SK-N-SH (cell line): Measurements from ENCODE around the gene SCARB1. TPM values are rescaled to one million over a fixed set of nuclear protein-coding genes. Genes with fewer than 3 reads are reported as not detected.

Source experiments
- CTCF ChIA-PET: fragments of 300-600, 350-600 bp; formaldehyde crosslinking; extraction: SDS; loops from one replicate; lab custom pipeline; 2021; lab: Yijun Ruan, JAX
- POLR2A ChIA-PET: fragments of 350-600 bp; sonication (Branson Sonifier 250); formaldehyde crosslinking; extraction: SDS; loops from one replicate; lab custom pipeline; 2020; ENCODE audit warnings: antibody characterized with exemption, inconsistent platforms; lab: Yijun Ruan, JAX
- DNase-seq: peaks from one replicate; pipeline ENCODE4 v3.0.0; 2012
- H2AFZ ChIP-seq: fragments of 200-600 bp; sonication (generic); 2 replicates; pipeline ENCODE4 v1.8.1; 2016; ENCODE audit warnings: antibody characterized with exemption, mild to moderate bottlenecking, low read depth
- H3F3A ChIP-seq: fragments of 200-600 bp; sonication (generic); replicated peaks from 2 replicates; pipeline ENCODE3; 2016; ENCODE audit warnings: antibody characterized with exemption, mild to moderate bottlenecking; ENCODE audit not compliant: insufficient read depth
- H3K27ac ChIP-seq, 2 experiments: fragments of 200-500 bp in 1 of 2; fragments of 200-600 bp in 1 of 2; sonication (Bioruptor generic) in 1 of 2; sonication (generic), shearing (Covaris generic) in 1 of 2; 2 replicates each; pipeline versions ENCODE4 v1.5.1 to v1.6.1; 2014 to 2016; ENCODE audit warnings: low read depth in 2 of 2, inconsistent platforms in 1 of 2, low read length in 1 of 2, mild to moderate bottlenecking in 1 of 2, mixed read lengths in 1 of 2
- H3K27me3 ChIP-seq: fragments of 200-600 bp; sonication (generic), shearing (Covaris generic); 2 replicates; pipeline ENCODE4 v1.6.1; 2016; ENCODE audit warnings: mixed run types; ENCODE audit not compliant: insufficient read depth
- H3K36me3 ChIP-seq, 2 experiments: fragments of 200-500 bp in 1 of 2; fragments of 200-600 bp in 1 of 2; sonication (Bioruptor generic) in 1 of 2; sonication (generic) in 1 of 2; replicated peaks in 1 of 2; 2 replicates each; pipeline versions ENCODE3 to v1.5.1; 2014 to 2016; ENCODE audit warnings: low read length in 1 of 2, mild to moderate bottlenecking in 1 of 2; ENCODE audit not compliant: insufficient read depth in 2 of 2, control insufficient read depth in 1 of 2
- H3K4me1 ChIP-seq, 2 experiments: fragments of 200-500 bp in 1 of 2; fragments of 200-600 bp in 1 of 2; sonication (Bioruptor generic) in 1 of 2; sonication (generic), shearing (Covaris generic) in 1 of 2; 2 replicates each; pipeline versions ENCODE4 v1.5.1 to v1.6.1; 2014 to 2016; ENCODE audit warnings: low read depth in 1 of 2, low read length in 1 of 2, mixed run types in 1 of 2; ENCODE audit not compliant: insufficient read depth in 2 of 2, control insufficient read depth in 1 of 2
- H3K4me2 ChIP-seq: fragments of 200-600 bp; sonication (generic), shearing (Covaris generic); 2 replicates; pipeline ENCODE4 v1.6.1; 2017; ENCODE audit warnings: mixed run types
- H3K4me3 ChIP-seq, 2 experiments: fragments of 200-500 bp in 1 of 2; fragments of 200-600 bp in 1 of 2; sonication (Bioruptor generic) in 1 of 2; sonication (generic), shearing (Covaris generic) in 1 of 2; 2 replicates each; pipeline versions ENCODE4 v1.5.1 to v1.8.1; 2014 to 2016; ENCODE audit warnings: low read depth in 2 of 2, inconsistent platforms in 1 of 2, low read length in 1 of 2, mild to moderate bottlenecking in 1 of 2, mixed read lengths in 1 of 2, moderate library complexity in 1 of 2
- H3K79me2 ChIP-seq: fragments of 200-600 bp; sonication (generic); 2 replicates; pipeline ENCODE4 v1.8.1; 2017; ENCODE audit warnings: mild to moderate bottlenecking; ENCODE audit not compliant: insufficient read depth
- H3K9ac ChIP-seq: fragments of 200-600 bp; sonication (generic); 2 replicates; pipeline ENCODE4 v1.6.1; 2017; ENCODE audit warnings: mixed run types
- H3K9me2 ChIP-seq: fragments of 200-600 bp; sonication (generic); 2 replicates; pipeline ENCODE4 v1.6.1; 2017; ENCODE audit warnings: mixed run types
- H3K9me3 ChIP-seq: fragments of 200-600 bp; sonication (generic); 2 replicates; pipeline ENCODE4 v1.6.1; 2017; ENCODE audit warnings: mixed run types, mild to moderate bottlenecking, moderate library complexity
- H4K20me1 ChIP-seq: fragments of 200-600 bp; sonication (generic); 2 replicates; pipeline ENCODE4 v1.6.1; 2017; ENCODE audit warnings: mild to moderate bottlenecking, mixed run types; ENCODE audit not compliant: insufficient read depth
- CHD2 ChIP-seq: fragments of 150-350 bp; IDR thresholded peaks from 2 replicates; pipeline ENCODE4 v1.6.1; 2018; ENCODE audit warnings: low read length; ENCODE audit not compliant: partially characterized antibody
- ELF1 ChIP-seq: IDR thresholded peaks from 2 replicates; pipeline ENCODE4 v1.4.0; 2012
- EP300 ChIP-seq, 2 experiments: IDR thresholded peaks; 2 replicates each; pipeline versions ENCODE4 v1.4.0 to v1.6.1; 2012; ENCODE audit warnings: borderline replicate concordance in 1 of 2, low read depth in 1 of 2, low read length in 1 of 2
- EZH2phosphoT487 ChIP-seq: fragments of 200-600 bp; sonication (generic); IDR thresholded peaks from 2 replicates; pipeline ENCODE4 v1.6.1; 2017; ENCODE audit warnings: low read depth, mixed run types, mild to moderate bottlenecking, antibody characterized with exemption, moderate library complexity, borderline replicate concordance
- FOXJ3 ChIP-seq: sonication (generic); formaldehyde crosslinking; IDR thresholded peaks from 2 replicates; pipeline ENCODE4 v1.5.1; 2020; ENCODE audit warnings: mild to moderate bottlenecking, missing genetic modification reagents
- GATA2 ChIP-seq: sonication (generic); formaldehyde crosslinking; IDR thresholded peaks from 2 replicates; pipeline ENCODE4 v1.5.0; 2020; ENCODE audit warnings: mild to moderate bottlenecking, missing genetic modification reagents
- IRF3 ChIP-seq: fragments of 150-350 bp; IDR thresholded peaks from 2 replicates; pipeline ENCODE4 v1.6.1; 2016; ENCODE audit warnings: mild to moderate bottlenecking, low read depth, low read length
- MAX ChIP-seq: IDR thresholded peaks from 2 replicates; pipeline ENCODE4 v1.4.0; 2012; ENCODE audit warnings: low read depth
- MEF2A ChIP-seq: IDR thresholded peaks from 2 replicates; pipeline ENCODE4 v1.4.0; 2012; ENCODE audit warnings: low read depth, borderline replicate concordance
- MXI1 ChIP-seq: IDR thresholded peaks from 2 replicates; pipeline ENCODE4 v1.6.1; 2012; ENCODE audit warnings: mild to moderate bottlenecking, low read depth, low read length, improper control_type of control experiment
- NRF1 ChIP-seq: IDR thresholded peaks from 2 replicates; pipeline ENCODE4 v1.6.1; 2012; ENCODE audit warnings: low read depth, mild to moderate bottlenecking, low read length
- PBX3 ChIP-seq: IDR thresholded peaks from 2 replicates; pipeline ENCODE4; 2012
- POLR2AphosphoS5 ChIP-seq: IDR thresholded peaks from 2 replicates; pipeline ENCODE4 v1.6.1; 2012; ENCODE audit warnings: low read depth, low read length
- RCOR1 ChIP-seq: fragments of 150-350 bp; IDR thresholded peaks from 2 replicates; pipeline ENCODE4 v1.6.1; 2017; ENCODE audit warnings: antibody characterized with exemption, low read length
- RXRA ChIP-seq: IDR thresholded peaks from 2 replicates; pipeline ENCODE4 v1.4.0; 2012; ENCODE audit warnings: low read depth, mild to moderate bottlenecking, borderline replicate concordance
- TAF1 ChIP-seq: IDR thresholded peaks from 2 replicates; pipeline ENCODE4 v1.6.1; 2012; ENCODE audit warnings: low read depth, mild to moderate bottlenecking, low read length, moderate library complexity, borderline replicate concordance
- USF1 ChIP-seq: IDR thresholded peaks from 2 replicates; pipeline ENCODE4 v1.4.0; 2012; ENCODE audit warnings: low read depth, borderline replicate concordance
- USF2 ChIP-seq: fragments of 150-350 bp; IDR thresholded peaks from 2 replicates; pipeline ENCODE4 v1.6.1; 2017; ENCODE audit warnings: antibody characterized with exemption, low read length, low read depth, borderline replicate concordance
- ZBTB33 ChIP-seq: IDR thresholded peaks from 2 replicates; pipeline ENCODE4 v1.4.0; 2012; ENCODE audit warnings: low read depth, borderline replicate concordance
- WGBS: methylation state at CpG from one replicate; pipeline ENCODE4 v1.1.6; 2017; ENCODE audit warnings: low lambda C conversion rate; 5-methylcytosine and 5-hydroxymethylcytosine counted together
- polyA plus RNA-seq, 3 experiments: library from polyadenylated mRNA; depleted of rRNA; stranded (reverse); fragments of >200 nt; gene quantifications; 2 replicates each; pipeline ENCODE4 v1.2.3, GENCODE V29; 2012

The SCARB1 gene
- polyA plus RNA-seq, 1 of the 3 experiments (the other 2 are of a cell fraction): 33.0 TPM

- TF ChIP-seq RXRA (no peak), ELF1 (no peak)
- TF ChIP-seq, all 33 proteins: peak for 0
These were observed 106.3 kb downstream of the SCARB1 start (continued) for GRCh38 chr12:124757329-124757728.

GRCh38 chr12:124756760-124757159 is 106.9 kb downstream of the SCARB1 start:
- no peak overlapping the region for H3K4me3 ChIP-seq
- no peaks in the 10 kb centered on the region for H3F3A ChIP-seq
- no peak overlapping the region for H3K4me2 ChIP-seq
- no peaks in the 10 kb centered on the region for H4K20me1 ChIP-seq
- no peaks in the 10 kb centered on the region for H3K36me3 ChIP-seq
- H2AFZ ChIP-seq: no peak overlapping the region
- H3K79me2 ChIP-seq: no peaks in the 10 kb centered on the region
- no peak for DNase-seq
- H3K4me1 ChIP-seq: peaks cover 0 to 30% of the 10 kb centered on the region in 2 experiments; a peak in 1 of 4 replicates
- ChIA-PET POLR2A (no interaction called here), CTCF (interaction anchor here (1.4 to 4.0 kb wide), 4 partner anchors 10 to 725 kb away, joined by 3 to 23 read pairs (median 6); no protein-coding TSS in a partner anchor)
- H3K9me2 ChIP-seq: no peaks in the 10 kb centered on the region
- H3K27ac ChIP-seq: no peak overlapping the region
- TF ChIP-seq RCOR1 (no peak), ZBTB33 (no peak), TAF1 (no peak), FOXJ3 (no peak), EP300 (IDR thresholded peaks at IDR 0.05; ENCODE audit: borderline replicate concordance in 1 of 2, low read depth in 1 of 2, low read length in 1 of 2) (no peak), GATA2 (CRISPR knock-in tag) (no peak), MXI1 (no peak), MEF2A (no peak), POLR2AphosphoS5 (no peak), RXRA (no peak), ELF1 (no peak), MAX (no peak), CHD2 (no peak), NRF1 (no peak), USF1 (no peak), PBX3 (no peak), USF2 (no peak), IRF3 (no peak), EZH2phosphoT487 (no peak)
- WGBS: 90% methylated on average over 3 of the region's 3 CpGs
- no peak overlapping the region for H3K9ac ChIP-seq
- no peaks in the 10 kb centered on the region for H3K27me3 ChIP-seq
- no peaks in the 10 kb centered on the region for H3K9me3 ChIP-seq
